GM21360 (cell line): ENCODE measurements around the gene SRF.

Experiments
- ATAC-seq: cut with Tn5 transposase; IDR thresholded peaks from one replicate; pipeline ENCODE4 v1.9.1; 2021; ENCODE audit warnings: mild to moderate bottlenecking, moderate library complexity; ENCODE audit not compliant: unreplicated experiment

Gene SRF

DNA sequence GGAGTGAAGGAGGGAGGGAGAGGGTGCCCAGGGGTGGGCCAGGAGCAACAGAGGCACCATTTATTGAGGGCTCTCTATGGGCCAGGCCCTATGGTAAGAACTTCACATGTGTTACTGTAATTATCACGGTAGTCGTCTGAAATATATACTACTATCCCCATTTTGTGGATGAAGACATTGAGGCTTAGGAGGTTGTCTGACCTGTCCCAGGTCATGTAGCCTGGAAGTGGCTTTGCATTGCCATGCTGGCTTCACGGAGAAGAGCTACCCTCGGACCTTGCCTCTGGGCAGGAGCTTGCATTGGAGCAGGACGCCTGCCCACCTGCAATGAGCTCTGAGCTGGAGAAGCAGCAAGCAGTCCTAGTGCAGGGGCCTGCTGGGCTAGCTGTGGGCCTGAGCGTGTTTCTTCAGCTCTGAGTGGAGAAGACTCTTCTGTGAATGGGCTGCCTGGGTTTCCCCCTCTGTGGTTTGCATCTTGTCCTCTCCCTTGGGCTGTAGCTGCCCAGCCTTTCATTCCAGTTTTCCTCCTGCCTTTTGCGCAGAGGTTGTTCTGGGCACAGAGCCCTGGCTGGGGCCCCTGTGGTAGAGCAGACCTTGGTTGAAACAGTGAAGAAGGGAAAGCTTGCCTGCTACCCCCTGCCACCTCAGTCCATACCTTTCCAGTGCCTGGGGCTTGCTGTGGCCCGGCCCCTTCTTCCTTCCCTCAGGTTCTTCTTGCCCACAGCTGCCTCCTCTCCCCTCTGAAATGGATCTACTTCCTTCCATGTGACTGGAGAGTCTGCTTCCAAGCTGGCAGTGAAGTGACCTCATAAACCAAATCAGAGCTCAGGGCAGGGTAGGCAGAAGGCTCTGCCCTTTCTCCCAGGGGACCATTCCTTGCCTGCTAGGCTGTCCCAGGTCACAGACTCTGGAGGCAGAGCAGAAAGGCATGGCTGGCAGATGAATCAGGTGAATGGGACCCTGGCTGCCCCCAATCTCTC lies 24.1 kb upstream of the SRF start:
- no peak for ATAC-seq

DNA sequence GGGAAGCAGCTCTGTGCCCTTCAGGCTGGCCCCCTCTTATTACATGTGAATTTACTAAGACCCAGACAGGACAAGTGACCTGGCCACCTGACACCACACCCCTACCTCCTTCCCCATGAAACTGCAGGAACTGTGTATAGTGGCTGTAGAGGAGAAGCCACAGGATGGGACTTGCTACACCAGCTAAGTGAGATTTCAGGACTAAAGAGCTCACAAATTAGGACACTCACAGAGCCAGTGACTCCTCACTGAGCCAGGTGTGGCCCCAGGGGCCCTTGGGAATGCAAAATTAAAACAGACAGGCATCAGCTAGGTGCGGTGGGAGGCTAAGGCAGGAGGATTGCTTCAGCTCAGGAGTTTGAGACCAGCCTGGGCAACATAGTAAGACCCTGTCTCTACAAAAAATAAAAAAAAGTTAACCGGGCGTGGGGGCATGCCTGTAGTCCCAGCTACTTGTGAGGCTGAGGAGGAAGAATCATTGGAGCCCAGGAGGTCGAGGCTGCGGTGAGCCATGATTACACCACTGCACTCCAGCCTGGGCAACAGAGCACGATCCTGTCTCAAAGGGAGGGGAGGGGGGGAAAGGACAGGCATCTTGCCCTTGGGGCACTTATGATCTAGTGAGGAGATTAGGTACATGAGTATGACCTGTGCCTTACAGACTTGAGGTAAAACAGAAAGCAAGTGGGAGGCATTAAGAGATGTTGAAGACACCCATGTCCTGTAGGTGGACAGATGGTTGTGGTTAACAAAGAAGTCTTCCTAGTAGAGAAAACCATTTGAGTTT lies 23.2 kb upstream of the SRF start:
- no peak for ATAC-seq

DNA sequence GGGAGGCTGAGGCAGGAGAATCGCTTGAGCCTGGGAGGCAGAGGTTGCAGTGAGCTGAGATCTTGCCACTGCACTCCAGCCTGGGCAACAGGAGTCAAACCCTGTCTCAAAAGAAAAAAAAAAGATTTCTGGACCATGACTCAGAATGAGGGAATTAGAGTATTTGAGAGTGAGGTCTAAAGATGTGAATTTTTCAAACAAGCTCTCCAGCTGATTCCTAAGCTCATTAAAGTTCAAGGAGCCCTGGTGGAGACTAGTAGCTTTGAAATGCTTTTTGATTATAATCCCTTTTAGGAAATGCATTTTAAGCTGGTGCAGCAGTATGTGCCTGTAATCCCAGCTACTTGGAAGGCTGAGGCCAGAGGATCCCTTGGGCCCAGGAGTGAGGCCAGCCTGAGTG lies 21.8 kb upstream of the SRF start:
- no peak for ATAC-seq

DNA sequence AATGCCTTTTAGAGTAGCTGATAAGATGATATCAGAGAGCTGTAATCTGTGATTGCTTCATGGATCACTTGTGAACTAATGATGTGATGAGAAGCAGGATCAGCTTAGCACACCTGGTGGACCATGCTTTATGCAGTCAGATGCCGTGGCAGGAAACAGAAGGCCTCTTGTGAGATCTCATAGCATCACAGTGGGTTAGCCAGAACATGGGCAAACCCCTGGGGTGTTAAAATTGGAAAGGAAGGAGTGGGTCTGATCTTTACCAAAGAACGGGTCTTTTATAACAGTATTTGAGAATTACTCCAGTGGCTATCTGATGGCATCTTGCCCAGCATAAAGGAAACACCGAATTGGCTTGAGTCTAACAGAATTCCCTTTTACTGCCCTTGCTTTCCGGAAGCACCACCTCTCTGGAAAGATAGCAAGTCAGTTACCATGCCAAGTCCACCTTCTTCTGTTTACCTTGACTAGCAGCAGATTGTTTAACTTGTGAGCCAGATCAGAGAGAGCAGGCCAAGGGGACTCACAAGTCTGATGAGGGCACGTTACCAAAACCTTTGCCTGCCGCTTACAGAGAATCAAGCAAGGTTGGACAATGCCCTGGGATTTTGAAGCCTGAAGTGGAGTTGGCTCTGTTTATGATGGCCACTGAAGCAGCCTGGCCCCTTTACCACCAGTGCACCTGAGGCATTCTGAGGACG lies 20.9 kb upstream of the SRF start:
- ATAC-seq: no peak

DNA sequence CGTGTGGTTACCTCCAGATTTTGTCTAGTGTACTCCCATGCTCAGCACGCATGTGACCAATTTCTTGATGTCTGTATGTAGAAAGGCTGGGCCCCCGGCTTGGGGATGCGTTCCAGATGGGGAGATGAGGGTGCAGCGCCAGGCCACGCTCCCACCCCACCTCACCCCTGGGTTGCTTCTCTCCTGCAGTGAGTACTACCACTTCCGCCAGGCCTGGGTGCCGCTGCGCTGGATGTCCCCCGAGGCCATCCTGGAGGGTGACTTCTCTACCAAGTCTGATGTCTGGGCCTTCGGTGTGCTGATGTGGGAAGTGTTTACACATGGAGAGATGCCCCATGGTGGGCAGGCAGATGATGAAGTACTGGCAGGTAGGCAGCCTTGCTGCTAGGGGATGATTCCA lies 11.5 kb upstream of the SRF start:
- ATAC-seq: no peak

DNA sequence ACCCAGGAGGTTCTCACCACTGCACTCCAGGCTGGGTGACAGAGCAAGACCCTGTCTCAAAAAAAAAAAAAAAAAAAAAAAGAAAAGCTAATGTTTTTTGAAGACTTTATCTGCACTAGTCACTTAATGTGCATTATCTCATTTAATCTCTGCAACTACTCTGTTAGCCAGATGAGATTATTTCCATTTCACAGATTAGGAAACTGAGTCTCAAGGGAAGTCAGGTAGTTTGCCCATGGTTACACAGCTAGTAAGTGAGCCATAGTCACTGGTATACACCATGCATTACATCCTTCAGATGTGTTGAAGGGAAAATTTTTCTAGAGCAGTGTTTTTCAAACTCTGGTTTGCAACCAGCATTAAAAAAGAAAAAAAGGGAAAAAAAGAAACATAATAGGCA lies 7.2 kb upstream of the SRF start:
- ATAC-seq: no peak

DNA sequence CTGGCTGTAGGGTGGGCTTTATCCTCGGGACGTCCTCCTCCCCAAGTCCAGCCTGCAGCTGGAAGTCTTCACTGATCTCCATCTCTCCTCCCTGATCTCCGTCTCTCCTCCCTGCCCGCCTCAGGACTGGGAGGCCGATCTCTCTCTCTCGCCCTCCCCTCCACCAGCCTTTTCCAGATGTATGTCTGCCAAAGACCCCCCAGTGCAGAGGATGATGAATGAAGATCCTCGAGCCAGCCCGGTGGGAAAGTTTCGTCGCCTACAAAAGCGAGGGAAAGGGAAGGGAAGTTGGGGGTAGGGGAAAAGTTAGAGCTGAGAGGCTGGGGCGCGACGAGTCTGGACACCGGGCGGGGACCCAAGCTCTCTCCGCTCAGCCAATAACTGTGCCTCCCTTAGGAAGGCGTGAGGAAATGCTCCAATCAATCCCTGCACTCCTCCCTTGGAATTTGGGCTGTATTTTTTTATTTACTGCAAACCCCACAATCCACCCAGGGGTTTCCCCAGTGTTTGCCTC lies 595 bp upstream of the SRF start:
- ATAC-seq: no peak

DNA sequence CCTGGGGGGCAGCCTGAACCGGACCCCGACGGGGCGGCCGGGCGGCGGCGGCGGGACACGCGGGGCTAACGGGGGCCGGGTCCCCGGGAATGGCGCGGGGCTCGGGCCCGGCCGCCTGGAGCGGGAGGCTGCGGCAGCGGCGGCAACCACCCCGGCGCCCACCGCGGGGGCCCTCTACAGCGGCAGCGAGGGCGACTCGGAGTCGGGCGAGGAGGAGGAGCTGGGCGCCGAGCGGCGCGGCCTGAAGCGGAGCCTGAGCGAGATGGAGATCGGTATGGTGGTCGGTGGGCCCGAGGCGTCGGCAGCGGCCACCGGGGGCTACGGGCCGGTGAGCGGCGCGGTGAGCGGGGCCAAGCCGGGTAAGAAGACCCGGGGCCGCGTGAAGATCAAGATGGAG lies 636 bp downstream of the SRF start:
- ATAC-seq: peak; percentile 6

DNA sequence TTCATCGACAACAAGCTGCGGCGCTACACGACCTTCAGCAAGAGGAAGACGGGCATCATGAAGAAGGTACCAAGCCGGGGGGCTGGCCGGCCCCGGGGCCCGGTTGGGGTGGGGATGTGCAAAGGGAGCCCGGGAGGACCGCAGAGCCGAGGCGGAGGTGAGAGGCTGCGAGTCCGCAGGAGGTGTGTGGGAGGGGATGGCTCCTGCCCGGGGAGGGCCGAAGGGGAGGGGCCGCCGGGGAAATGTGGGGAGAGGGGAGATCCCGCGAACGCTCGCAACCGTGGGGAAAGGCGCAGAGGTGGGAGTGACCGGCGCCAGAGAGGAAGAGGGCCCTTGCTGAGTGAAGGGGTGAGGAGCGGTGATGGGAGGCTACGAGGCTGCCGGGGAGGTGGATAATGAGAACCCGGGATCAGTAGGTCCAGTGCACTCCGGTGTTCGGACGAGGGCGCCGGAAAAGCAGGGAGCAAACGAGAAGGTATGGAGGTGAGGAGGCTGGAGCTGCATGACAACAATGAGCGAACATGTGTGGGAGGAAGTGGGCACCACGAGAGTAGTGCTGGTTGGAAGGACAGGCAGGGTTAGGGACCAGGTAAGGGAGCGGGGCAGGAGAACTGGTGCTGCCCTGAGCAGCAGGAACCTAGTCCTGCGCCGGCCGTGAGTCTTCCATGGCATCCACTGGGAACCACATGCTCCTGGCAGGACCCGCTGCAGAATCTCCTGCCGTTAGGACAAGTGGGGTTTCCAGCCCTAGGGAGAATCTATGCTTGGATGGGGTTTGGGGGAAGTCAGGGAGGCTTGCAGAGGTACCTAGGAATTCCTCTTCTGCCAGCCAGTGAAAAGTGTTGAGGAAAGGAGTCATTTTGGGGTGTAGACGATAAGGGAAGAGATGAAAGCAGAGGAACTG lies 1.3 kb downstream of the SRF start:
- ATAC-seq: no peak

DNA sequence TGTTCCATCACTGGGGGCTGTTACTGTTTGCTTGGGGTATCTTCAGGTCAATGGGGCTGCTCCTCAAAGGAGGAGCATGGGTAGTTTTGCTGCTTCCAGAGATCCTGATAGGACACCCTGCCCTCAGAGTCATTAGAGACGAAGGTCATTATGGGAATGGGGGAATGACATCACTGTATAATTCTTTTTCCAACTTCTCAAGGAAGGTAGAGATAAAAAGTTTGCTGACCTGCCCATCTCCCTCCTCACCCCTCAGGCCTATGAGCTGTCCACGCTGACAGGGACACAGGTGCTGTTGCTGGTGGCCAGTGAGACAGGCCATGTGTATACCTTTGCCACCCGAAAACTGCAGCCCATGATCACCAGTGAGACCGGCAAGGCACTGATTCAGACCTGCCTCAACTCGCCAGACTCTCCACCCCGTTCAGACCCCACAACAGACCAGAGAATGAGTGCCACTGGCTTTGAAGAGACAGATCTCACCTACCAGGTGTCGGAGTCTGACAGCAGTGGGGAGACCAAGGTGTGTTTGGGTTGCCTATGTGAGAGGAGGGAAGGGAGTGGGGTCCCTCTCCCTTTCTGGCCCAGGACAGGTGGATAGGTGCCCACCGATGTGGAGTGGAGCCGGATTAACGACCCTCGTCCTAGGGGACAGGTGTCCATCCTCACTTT lies 2.7 kb downstream of the SRF start:
- ATAC-seq: no peak

DNA sequence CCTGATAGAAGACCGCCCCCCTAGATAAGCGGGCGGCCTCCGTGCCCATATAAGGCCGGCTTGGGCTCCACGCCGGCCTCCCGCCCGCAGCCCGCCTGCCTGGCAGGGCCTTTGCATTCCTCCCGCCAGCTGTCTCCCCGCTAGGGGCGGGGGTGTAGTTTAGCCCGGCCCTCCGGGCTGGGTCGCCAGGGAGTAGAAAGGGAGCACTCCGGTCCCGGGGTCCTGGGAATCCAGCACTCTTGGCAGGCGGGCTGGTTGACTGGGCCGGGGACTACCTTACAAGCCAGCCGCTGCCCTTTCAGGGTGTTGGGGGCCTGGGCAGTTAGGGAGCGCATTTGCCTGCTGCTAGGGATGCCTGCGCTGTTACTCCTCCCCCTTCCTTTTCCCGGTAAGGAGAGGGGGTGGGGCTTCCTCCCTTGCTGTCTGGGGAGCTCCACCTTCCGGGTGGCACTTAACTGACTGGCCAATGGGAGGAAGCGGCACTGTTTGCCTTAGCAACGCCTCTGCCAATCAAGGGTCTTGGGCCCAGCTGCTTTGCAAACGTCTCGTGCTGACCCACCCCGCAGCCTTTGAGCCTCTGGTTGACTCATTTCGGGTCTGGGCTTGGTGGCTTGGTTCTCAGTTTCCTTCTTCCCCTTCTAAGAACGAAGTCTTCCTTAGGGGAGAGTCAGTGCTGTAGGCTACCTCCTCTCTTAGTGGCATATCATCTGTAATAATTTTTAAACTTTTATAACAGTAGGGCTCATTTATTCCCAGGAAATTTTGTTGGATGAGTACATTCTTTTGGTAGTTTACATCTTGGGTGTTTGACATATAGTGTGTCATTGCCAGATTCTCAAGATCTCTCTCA lies 3.4 kb downstream of the SRF start:
- ATAC-seq: peak; percentile 59

DNA sequence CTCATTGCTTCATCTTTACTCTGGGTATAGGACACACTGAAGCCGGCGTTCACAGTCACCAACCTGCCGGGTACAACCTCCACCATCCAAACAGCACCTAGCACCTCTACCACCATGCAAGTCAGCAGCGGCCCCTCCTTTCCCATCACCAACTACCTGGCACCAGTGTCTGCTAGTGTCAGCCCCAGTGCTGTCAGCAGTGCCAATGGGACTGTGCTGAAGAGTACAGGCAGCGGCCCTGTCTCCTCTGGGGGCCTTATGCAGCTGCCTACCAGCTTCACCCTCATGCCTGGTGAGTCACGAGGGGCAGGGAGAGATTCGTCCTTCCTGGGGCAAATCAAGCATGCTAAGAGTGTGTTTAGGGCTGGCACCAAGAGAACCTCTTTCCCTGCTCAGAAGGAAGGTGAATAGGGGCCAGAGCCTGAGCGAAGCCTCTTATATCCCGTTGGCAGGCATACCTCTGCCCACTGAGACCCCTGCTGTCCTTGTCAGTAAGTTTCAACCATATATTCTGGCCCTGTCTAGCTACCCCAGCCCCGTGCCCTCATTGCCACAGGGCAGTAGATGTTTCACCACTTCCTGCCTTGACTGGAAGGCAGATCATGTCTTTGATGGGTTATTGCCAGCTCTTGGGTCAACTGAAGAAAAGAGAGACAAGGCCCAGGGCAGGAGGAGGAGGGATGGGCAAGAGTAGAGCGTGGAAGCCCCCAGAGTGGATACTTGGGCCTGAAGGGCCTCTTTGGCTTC lies 4.8 kb downstream of the SRF start:
- no peak for ATAC-seq

DNA sequence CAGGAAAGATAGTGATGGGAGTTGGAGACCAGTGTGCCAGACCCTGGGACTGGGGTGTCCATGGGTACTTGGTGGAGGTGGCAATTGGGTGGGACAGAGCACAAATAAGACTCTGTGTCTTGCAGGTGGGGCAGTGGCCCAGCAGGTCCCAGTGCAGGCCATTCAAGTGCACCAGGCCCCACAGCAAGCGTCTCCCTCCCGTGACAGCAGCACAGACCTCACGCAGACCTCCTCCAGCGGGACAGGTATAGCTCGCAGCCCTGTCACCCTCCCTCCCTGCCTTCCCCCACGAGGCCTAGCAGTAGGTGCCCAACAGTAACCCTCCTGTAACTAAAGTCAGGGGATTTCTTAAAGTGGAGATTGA lies 5.3 kb downstream of the SRF start:
- no peak for ATAC-seq

DNA sequence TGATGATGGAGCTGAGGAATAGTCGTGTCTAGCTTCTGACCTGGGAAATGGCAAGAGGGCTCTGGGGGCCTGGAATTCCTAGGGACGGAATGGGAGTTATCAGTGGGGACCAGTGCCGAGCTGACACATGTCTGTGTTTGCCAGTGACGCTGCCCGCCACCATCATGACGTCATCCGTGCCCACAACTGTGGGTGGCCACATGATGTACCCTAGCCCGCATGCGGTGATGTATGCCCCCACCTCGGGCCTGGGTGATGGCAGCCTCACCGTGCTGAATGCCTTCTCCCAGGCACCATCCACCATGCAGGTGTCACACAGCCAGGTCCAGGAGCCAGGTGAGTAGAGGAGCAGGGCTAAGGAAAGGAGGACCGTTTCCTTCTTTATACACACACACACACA lies 7.1 kb downstream of the SRF start:
- no peak for ATAC-seq

DNA sequence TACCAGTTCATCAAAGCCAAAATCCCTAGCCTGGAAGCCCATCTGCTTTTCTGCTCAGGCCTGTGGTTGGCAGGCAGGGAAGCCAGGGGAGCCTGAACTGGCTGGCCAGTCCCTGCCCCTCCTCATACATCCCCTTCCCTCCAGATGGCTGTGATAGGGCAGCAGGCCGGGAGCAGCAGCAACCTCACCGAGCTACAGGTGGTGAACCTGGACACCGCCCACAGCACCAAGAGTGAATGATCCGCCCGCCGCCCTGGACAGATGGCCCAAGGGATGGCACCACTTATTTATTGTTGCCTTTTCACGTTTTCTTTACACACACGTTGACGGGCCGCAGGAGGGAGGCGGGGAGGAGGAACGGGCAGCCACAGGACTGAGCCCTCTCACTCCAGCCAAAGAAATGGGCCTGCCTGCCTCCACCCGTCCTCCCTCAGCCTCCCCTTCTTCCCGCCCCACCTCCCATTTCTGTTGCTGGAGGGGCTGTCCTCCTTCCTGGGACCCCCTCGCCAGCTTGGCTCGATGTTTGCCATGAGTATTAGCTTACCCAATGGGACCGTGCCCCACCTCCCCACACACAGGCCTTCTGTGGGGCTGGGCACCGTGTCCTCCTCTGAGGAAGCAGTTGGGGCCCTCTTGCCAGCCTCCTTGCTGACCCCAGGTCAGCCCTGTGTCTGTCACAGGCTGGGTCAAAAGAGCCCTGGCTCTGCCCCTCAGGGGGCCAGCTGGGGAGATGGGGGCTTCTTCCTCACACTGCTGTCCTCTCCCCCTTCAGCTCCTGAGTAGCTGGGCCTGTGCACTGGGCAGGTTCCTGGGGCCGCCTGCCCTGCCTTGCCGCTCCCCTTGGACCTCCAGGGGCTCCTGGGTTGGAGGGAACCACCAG lies 8.1 kb downstream of the SRF start:
- no peak for ATAC-seq

DNA sequence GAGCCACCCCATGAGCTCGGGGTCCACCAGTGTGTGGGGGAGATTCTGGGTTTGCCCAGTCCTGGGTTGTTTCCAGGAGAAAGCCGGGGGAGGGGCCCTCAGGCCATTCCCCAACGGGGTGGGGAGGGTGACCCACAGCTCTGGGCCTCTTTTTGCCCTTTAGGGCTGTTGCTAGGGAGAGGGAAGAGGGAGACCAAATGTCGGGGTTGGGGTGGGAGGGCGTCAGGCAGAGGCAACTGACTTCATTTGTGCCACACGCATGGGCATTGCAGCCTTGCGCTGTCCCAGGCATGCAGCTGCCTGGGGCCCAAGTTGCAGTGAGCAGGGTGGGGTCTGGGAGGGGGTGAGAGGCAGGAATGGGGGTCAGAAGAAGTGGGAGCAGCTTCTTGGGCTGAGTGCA lies 9.0 kb downstream of the SRF start:
- no peak for ATAC-seq

DNA sequence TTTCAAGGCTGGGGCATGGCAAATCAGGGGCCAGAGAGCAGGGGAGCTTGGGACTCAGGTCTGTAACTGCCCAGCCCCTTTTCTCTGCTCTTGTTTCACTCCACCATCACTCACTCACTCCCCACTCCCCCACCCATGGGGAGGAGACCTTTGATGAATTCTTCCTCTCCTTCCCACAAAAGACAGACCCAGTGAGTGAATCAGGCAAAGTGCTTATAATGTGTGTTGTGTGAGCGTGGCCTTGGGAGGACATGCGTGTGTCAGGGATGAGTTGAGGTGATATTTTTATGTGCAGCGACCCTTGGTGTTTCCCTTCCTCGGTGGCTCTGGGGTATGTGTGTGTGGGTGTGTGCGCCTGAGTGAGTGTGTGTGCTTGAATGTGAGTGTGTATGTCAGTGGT lies 9.9 kb downstream of the SRF start:
- ATAC-seq: no peak
